HEK293 (cell line): ENCODE measurements around the gene DSCAM.

ENCODE experiments used
- CTCF ChIA-PET: fragments of 350-600 bp; formaldehyde crosslinking; extraction: SDS; loops from one replicate; lab custom pipeline; 2021; ENCODE audit warnings: antibody characterized with exemption; lab: Yijun Ruan, JAX
- POLR2A ChIA-PET: fragments of 300-600 bp; formaldehyde crosslinking; extraction: SDS; loops from one replicate; lab custom pipeline; 2020; ENCODE audit warnings: antibody characterized with exemption, inconsistent platforms; lab: Yijun Ruan, JAX
- H3K27ac ChIP-seq: fragments of 200-500 bp; sonication (Bioruptor generic); 2 replicates; pipeline ENCODE4 v1.5.1; 2014; ENCODE audit warnings: low read depth, low read length, control low read depth, inconsistent platforms; ENCODE audit errors: extremely low read depth
- H3K36me3 ChIP-seq, 2 experiments: fragments of 200-500 bp in 1 of 2; sonication (Bioruptor generic) in 1 of 2; 1 replicate in 1 of 2; 2 replicates in 1 of 2; pipeline ENCODE4 v1.5.1; 2014 to 2017; ENCODE audit warnings: inconsistent platforms in 2 of 2, low read length in 2 of 2; ENCODE audit not compliant: control insufficient read depth in 2 of 2, insufficient read depth in 1 of 2
- H3K4me1 ChIP-seq: fragments of 200-500 bp; sonication (Bioruptor generic); 2 replicates; pipeline ENCODE4 v1.5.1; 2014; ENCODE audit warnings: mild to moderate bottlenecking, low read length, inconsistent platforms; ENCODE audit not compliant: control insufficient read depth, insufficient read depth
- H3K4me3 ChIP-seq: 2 replicates; pipeline ENCODE4 v1.5.1; 2011; ENCODE audit warnings: low read depth, mild to moderate bottlenecking, control low read depth, low read length, moderate library complexity
- H3K9me3 ChIP-seq: fragments of 200-500 bp; sonication (Bioruptor generic); 2 replicates; pipeline ENCODE4 v1.5.1; 2014; ENCODE audit warnings: low read depth, low read length, inconsistent platforms; ENCODE audit not compliant: control insufficient read depth, insufficient read depth
- HOXA7 ChIP-seq: sonication (generic); formaldehyde crosslinking; IDR thresholded peaks from 2 replicates; pipeline ENCODE4 v1.8.1; 2022; ENCODE audit warnings: missing genetic modification reagents, borderline replicate concordance
- HOXC10 ChIP-seq: sonication (generic); formaldehyde crosslinking; IDR thresholded peaks from 2 replicates; pipeline ENCODE4 v1.8.1; 2023; ENCODE audit warnings: mild to moderate bottlenecking, missing genetic modification reagents
- KLF1 ChIP-seq: fragments of 450-650 bp; formaldehyde crosslinking; IDR thresholded peaks from 2 replicates; pipeline ENCODE4 v1.5.1; 2016; ENCODE audit warnings: missing biosample characterization, missing genetic modification characterization
- MZF1 ChIP-seq: fragments of 450-650 bp; formaldehyde crosslinking; IDR thresholded peaks from 2 replicates; pipeline ENCODE4 v1.5.1; 2017; ENCODE audit warnings: missing biosample characterization, missing genetic modification characterization, borderline replicate concordance
- SP2 ChIP-seq: fragments of 450-650 bp; formaldehyde crosslinking; IDR thresholded peaks from 2 replicates; pipeline ENCODE4 v1.5.1; 2016; ENCODE audit warnings: missing biosample characterization, missing genetic modification characterization
- YY2 ChIP-seq: fragments of 450-650 bp; formaldehyde crosslinking; IDR thresholded peaks from 2 replicates; pipeline ENCODE4 v1.5.1; 2016; ENCODE audit warnings: missing biosample characterization, missing genetic modification characterization
- ZBTB1 ChIP-seq: fragments of 450-650 bp; formaldehyde crosslinking; IDR thresholded peaks from 2 replicates; pipeline ENCODE4 v1.5.1; 2016; ENCODE audit warnings: missing biosample characterization, missing genetic modification characterization
- ZBTB21 ChIP-seq: fragments of 450-650 bp; formaldehyde crosslinking; IDR thresholded peaks from 2 replicates; pipeline ENCODE4 v1.5.1; 2017; ENCODE audit warnings: missing biosample characterization, missing genetic modification characterization
- ZEB2 ChIP-seq: fragments of 450-650 bp; formaldehyde crosslinking; IDR thresholded peaks from 2 replicates; pipeline ENCODE4 v1.5.1; 2016; ENCODE audit warnings: missing biosample characterization, missing genetic modification characterization
- ZNF112 ChIP-seq: fragments of 450-650 bp; formaldehyde crosslinking; IDR thresholded peaks from 2 replicates; pipeline ENCODE4 v1.5.0; 2017; ENCODE audit warnings: missing biosample characterization, missing genetic modification characterization
- ZNF140 ChIP-seq: fragments of 450-650 bp; formaldehyde crosslinking; IDR thresholded peaks from 2 replicates; pipeline ENCODE4 v1.5.1; 2016; ENCODE audit warnings: missing biosample characterization, missing genetic modification characterization
- ZNF146 ChIP-seq: fragments of 450-650 bp; formaldehyde crosslinking; IDR thresholded peaks from 2 replicates; pipeline ENCODE4 v1.5.1; 2016; ENCODE audit warnings: missing biosample characterization, missing genetic modification characterization
- ZNF311 ChIP-seq: fragments of 450-650 bp; formaldehyde crosslinking; IDR thresholded peaks from 2 replicates; pipeline ENCODE4 v1.5.1; 2017; ENCODE audit warnings: missing biosample characterization, missing genetic modification characterization, borderline replicate concordance
- ZNF324 ChIP-seq: fragments of 450-650 bp; formaldehyde crosslinking; IDR thresholded peaks from 2 replicates; pipeline ENCODE4 v1.5.1; 2016; ENCODE audit warnings: missing biosample characterization, missing genetic modification characterization
- ZNF350 ChIP-seq: fragments of 450-650 bp; formaldehyde crosslinking; IDR thresholded peaks from 2 replicates; pipeline ENCODE4 v1.5.0; 2017; ENCODE audit warnings: missing biosample characterization, mild to moderate bottlenecking, missing genetic modification characterization
- ZNF354C ChIP-seq: fragments of 450-650 bp; formaldehyde crosslinking; IDR thresholded peaks from 2 replicates; pipeline ENCODE4 v1.5.1; 2016; ENCODE audit warnings: missing biosample characterization, missing genetic modification characterization, low read depth, borderline replicate concordance
- ZNF391 ChIP-seq: fragments of 450-650 bp; formaldehyde crosslinking; IDR thresholded peaks from 2 replicates; pipeline ENCODE4 v1.5.1; 2016; ENCODE audit warnings: low read depth, missing biosample characterization, missing genetic modification characterization, borderline replicate concordance
- ZNF544 ChIP-seq: fragments of 450-650 bp; formaldehyde crosslinking; IDR thresholded peaks from 2 replicates; pipeline ENCODE4 v1.5.0; 2017; ENCODE audit warnings: missing biosample characterization, missing genetic modification characterization
- ZNF549 ChIP-seq: fragments of 450-650 bp; IDR thresholded peaks from 2 replicates; pipeline ENCODE4 v1.5.1; 2018; ENCODE audit warnings: missing biosample characterization, missing genetic modification characterization, mild to moderate bottlenecking, inconsistent platforms, moderate library complexity
- ZNF623 ChIP-seq: fragments of 450-650 bp; formaldehyde crosslinking; IDR thresholded peaks from 2 replicates; pipeline ENCODE4 v1.5.1; 2016; ENCODE audit warnings: missing biosample characterization, missing genetic modification characterization
- ZNF677 ChIP-seq: fragments of 450-650 bp; IDR thresholded peaks from 2 replicates; pipeline ENCODE4 v1.5.0; 2018; ENCODE audit warnings: missing biosample characterization, mild to moderate bottlenecking, missing genetic modification characterization, moderate library complexity
- ZNF830 ChIP-seq: fragments of 450-650 bp; IDR thresholded peaks from 2 replicates; pipeline ENCODE4 v1.5.0; 2018; ENCODE audit warnings: missing biosample characterization, missing genetic modification characterization, low read depth, mild to moderate bottlenecking, moderate library complexity
- ZSCAN30 ChIP-seq: fragments of 450-650 bp; IDR thresholded peaks from 2 replicates; pipeline ENCODE4 v1.5.1; 2018; ENCODE audit warnings: missing biosample characterization, mild to moderate bottlenecking, missing genetic modification characterization, moderate library complexity
- TF ChIP-seq, protein P1 (sequence below): fragments of 450-650 bp; formaldehyde crosslinking; IDR thresholded peaks from 2 replicates; pipeline ENCODE4 v1.5.1; 2016; ENCODE audit warnings: missing biosample characterization, missing genetic modification characterization, low read depth
- TF ChIP-seq, protein P2 (sequence below): fragments of 450-650 bp; formaldehyde crosslinking; IDR thresholded peaks from 2 replicates; pipeline ENCODE4 v1.5.1; 2017; ENCODE audit warnings: missing biosample characterization, missing genetic modification characterization
- TF ChIP-seq, protein P3 (sequence below): fragments of 450-650 bp; formaldehyde crosslinking; IDR thresholded peaks from 2 replicates; pipeline ENCODE4 v1.5.1; 2016; ENCODE audit warnings: missing biosample characterization, missing genetic modification characterization
- TF ChIP-seq, protein P4 (sequence below): fragments of 450-650 bp; formaldehyde crosslinking; optimal IDR thresholded peaks from 2 replicates; pipeline ENCODE3; 2016; ENCODE audit warnings: missing biosample characterization, mild to moderate bottlenecking, missing genetic modification characterization

Gene DSCAM

DNA sequence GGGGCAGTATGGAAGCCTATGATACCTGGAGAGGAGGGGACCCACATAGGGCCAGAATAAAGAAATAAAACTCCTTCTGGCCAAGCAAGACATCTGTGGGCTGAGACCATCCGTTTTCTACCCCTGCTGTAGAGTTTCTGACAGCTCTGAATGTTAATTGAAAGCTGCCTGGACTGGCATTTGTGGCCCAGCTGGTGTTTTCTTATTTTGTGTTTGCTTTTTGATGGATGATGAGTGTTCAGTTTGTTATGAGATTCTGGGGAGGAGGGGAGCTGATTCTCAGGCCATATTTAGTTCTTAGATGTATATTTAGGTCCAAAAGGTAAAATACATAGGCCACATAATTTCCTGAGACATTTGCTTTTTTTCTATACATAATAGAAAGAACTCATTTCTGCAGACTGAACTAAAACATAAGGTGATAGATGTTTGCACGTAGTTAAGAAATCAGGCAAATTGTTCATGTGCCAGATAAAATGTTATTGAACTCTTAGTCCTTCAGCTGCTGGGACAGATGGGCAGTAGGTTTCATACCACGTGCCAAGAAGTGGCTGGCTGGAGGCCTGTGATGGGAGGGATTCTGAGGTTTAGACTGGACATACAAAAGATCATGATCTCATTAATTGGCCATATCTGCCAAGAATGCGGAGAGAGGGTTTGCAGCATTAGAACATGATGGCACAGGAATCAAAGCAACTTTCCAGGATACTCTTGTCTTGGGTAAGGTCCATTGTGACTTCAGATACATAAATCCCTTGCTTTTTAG, 54.1 kb downstream of the DSCAM start:
- TF ChIP-seq ZBTB21 (tag by site-specific recombination) (no peak), ZNF544 (no peak), MZF1 (tag by site-specific recombination) (no peak), ZNF350 (tag by site-specific recombination) (no peak), ZNF146 (tag by site-specific recombination) (no peak), HOXA7 (no peak), HOXC10 (CRISPR knock-in tag) (no peak), YY2 (tag by site-specific recombination) (no peak), ZNF677 (no peak), ZEB2 (no peak), KLF1 (tag by site-specific recombination) (no peak)
- TF ChIP-seq, protein P1, sequence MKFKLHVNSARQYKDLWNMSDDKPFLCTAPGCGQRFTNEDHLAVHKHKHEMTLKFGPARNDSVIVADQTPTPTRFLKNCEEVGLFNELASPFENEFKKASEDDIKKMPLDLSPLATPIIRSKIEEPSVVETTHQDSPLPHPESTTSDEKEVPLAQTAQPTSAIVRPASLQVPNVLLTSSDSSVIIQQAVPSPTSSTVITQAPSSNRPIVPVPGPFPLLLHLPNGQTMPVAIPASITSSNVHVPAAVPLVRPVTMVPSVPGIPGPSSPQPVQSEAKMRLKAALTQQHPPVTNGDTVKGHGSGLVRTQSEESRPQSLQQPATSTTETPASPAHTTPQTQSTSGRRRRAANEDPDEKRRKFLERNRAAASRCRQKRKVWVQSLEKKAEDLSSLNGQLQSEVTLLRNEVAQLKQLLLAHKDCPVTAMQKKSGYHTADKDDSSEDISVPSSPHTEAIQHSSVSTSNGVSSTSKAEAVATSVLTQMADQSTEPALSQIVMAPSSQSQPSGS = no peak
- TF ChIP-seq, protein P2, sequence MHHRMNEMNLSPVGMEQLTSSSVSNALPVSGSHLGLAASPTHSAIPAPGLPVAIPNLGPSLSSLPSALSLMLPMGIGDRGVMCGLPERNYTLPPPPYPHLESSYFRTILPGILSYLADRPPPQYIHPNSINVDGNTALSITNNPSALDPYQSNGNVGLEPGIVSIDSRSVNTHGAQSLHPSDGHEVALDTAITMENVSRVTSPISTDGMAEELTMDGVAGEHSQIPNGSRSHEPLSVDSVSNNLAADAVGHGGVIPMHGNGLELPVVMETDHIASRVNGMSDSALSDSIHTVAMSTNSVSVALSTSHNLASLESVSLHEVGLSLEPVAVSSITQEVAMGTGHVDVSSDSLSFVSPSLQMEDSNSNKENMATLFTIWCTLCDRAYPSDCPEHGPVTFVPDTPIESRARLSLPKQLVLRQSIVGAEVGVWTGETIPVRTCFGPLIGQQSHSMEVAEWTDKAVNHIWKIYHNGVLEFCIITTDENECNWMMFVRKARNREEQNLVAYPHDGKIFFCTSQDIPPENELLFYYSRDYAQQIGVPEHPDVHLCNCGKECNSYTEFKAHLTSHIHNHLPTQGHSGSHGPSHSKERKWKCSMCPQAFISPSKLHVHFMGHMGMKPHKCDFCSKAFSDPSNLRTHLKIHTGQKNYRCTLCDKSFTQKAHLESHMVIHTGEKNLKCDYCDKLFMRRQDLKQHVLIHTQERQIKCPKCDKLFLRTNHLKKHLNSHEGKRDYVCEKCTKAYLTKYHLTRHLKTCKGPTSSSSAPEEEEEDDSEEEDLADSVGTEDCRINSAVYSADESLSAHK (tag by site-specific recombination) = no peak
- Histone ChIP-seq H3K36me3 (no peaks in the 10 kb centered on the region), H3K27ac (no peak overlapping the region), H3K4me1 (no peaks in the 10 kb centered on the region), H3K9me3 (no peaks in the 10 kb centered on the region), H3K4me3 (no peak overlapping the region)
- POLR2A ChIA-PET = no interaction called here
- CTCF ChIA-PET = no interaction called here

DNA sequence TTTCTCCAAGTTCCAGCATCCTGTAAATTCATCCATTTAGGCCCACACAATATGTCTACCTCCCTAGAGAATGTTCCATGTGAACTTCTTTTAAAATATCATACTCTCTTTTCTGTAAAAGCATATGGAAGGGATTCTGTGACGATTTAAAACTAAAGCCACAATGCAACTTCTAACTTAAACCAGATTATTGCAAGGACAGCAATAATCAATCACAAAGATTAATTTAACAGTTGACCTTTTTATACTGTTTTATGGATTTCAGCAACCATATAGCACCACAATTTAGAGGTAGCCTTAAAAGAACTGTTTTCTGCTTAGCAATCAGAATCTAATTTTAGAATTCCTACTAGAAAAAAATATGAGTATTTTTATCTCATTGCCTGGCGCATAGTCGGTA, 58.3 kb downstream of the DSCAM start:
- Histone ChIP-seq H3K36me3 (no peaks in the 10 kb centered on the region), H3K27ac (no peak overlapping the region), H3K4me3 (no peak overlapping the region), H3K9me3 (no peaks in the 10 kb centered on the region), H3K4me1 (no peaks in the 10 kb centered on the region)
- ChIA-PET POLR2A (no interaction called here), CTCF (no interaction called here)
- no peak for TF ChIP-seq ZNF830 (tag by site-specific recombination)
- TF ChIP-seq ZSCAN30 = no peak
- no peak for TF ChIP-seq YY2 (tag by site-specific recombination)
- no peak for TF ChIP-seq ZNF324
- TF ChIP-seq ZNF112 (tag by site-specific recombination) = no peak
- no peak for TF ChIP-seq ZNF354C (tag by site-specific recombination)
- no peak for TF ChIP-seq ZNF311 (tag by site-specific recombination)
- no peak for TF ChIP-seq ZNF623
- TF ChIP-seq ZNF549 = no peak
- TF ChIP-seq, protein P3, sequence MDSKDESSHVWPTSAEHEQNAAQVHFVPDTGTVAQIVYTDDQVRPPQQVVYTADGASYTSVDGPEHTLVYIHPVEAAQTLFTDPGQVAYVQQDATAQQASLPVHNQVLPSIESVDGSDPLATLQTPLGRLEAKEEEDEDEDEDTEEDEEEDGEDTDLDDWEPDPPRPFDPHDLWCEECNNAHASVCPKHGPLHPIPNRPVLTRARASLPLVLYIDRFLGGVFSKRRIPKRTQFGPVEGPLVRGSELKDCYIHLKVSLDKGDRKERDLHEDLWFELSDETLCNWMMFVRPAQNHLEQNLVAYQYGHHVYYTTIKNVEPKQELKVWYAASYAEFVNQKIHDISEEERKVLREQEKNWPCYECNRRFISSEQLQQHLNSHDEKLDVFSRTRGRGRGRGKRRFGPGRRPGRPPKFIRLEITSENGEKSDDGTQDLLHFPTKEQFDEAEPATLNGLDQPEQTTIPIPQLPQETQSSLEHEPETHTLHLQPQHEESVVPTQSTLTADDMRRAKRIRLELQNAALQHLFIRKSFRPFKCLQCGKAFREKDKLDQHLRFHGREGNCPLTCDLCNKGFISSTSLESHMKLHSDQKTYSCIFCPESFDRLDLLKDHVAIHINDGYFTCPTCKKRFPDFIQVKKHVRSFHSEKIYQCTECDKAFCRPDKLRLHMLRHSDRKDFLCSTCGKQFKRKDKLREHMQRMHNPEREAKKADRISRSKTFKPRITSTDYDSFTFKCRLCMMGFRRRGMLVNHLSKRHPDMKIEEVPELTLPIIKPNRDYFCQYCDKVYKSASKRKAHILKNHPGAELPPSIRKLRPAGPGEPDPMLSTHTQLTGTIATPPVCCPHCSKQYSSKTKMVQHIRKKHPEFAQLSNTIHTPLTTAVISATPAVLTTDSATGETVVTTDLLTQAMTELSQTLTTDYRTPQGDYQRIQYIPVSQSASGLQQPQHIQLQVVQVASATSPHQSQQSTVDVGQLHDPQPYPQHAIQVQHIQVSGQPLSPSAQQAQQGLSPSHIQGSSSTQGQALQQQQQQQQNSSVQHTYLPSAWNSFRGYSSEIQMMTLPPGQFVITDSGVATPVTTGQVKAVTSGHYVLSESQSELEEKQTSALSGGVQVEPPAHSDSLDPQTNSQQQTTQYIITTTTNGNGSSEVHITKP (tag by site-specific recombination) = no peak
- TF ChIP-seq SP2 (tag by site-specific recombination) = no peak
- TF ChIP-seq ZBTB1 (tag by site-specific recombination) = no peak
- TF ChIP-seq ZNF391 (tag by site-specific recombination) = no peak
- TF ChIP-seq ZNF140 (tag by site-specific recombination) = no peak
- TF ChIP-seq, protein P4, sequence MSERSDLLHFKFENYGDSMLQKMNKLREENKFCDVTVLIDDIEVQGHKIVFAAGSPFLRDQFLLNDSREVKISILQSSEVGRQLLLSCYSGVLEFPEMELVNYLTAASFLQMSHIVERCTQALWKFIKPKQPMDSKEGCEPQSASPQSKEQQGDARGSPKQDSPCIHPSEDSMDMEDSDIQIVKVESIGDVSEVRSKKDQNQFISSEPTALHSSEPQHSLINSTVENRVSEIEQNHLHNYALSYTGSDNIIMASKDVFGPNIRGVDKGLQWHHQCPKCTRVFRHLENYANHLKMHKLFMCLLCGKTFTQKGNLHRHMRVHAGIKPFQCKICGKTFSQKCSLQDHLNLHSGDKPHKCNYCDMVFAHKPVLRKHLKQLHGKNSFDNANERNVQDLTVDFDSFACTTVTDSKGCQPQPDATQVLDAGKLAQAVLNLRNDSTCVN = no peak
